ENCODE results near the gene POLG.

GRCh38 chr15:89363133-89363532 is 28.5 kb upstream of the POLG start:
- TF ChIP-seq, protein P1, sequence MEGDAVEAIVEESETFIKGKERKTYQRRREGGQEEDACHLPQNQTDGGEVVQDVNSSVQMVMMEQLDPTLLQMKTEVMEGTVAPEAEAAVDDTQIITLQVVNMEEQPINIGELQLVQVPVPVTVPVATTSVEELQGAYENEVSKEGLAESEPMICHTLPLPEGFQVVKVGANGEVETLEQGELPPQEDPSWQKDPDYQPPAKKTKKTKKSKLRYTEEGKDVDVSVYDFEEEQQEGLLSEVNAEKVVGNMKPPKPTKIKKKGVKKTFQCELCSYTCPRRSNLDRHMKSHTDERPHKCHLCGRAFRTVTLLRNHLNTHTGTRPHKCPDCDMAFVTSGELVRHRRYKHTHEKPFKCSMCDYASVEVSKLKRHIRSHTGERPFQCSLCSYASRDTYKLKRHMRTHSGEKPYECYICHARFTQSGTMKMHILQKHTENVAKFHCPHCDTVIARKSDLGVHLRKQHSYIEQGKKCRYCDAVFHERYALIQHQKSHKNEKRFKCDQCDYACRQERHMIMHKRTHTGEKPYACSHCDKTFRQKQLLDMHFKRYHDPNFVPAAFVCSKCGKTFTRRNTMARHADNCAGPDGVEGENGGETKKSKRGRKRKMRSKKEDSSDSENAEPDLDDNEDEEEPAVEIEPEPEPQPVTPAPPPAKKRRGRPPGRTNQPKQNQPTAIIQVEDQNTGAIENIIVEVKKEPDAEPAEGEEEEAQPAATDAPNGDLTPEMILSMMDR (IDR thresholded peaks at IDR 0.05): no peak
- TF ChIP-seq POLR2A (IDR thresholded peaks at IDR 0.05): no peak
- TF ChIP-seq EP300 (IDR thresholded peaks at IDR 0.05): no peak
- no peak for TF ChIP-seq POLR2AphosphoS5 (IDR thresholded peaks at IDR 0.05)

Measured in stomach (tissue), 4 donors.